GM12891 (cell line): ENCODE measurements around the gene WDR81.

ENCODE experiments used
- POLR2A ChIP-seq: IDR thresholded peaks from 2 replicates; pipeline ENCODE4 v1.6.1; 2011; ENCODE audit warnings: low read depth, low read length, control low read depth
- POLR2AphosphoS5 ChIP-seq: IDR thresholded peaks from 2 replicates; pipeline ENCODE4 v1.6.1; 2011; ENCODE audit warnings: low read depth, low read length, control low read depth
- TAF1 ChIP-seq: IDR thresholded peaks from 2 replicates; pipeline ENCODE4 v1.6.1; 2011; ENCODE audit warnings: low read depth, low read length, control low read depth

GRCh38 chr17:1726626-1727257 is 2.2 kb downstream of the WDR81 start:
- no peak for TF ChIP-seq POLR2A
- no peak for TF ChIP-seq TAF1
- TF ChIP-seq POLR2AphosphoS5, result no peak
